Measurements from ENCODE around the gene KCTD18.

Gene KCTD18

GRCh38 chr2:200509612-200510433, at the start of gene KCTD18:
Gene KCTD18, minus strand, starts transcription at chr2:200510068. Its CDS starts 3,052 bp downstream, at chr2:200507016.
- H3K27ac ChIP-seq, result peak within 1 kb of the TSS; percentile 84

GRCh38 chr2:200540793-200541192, 30.9 kb upstream of the KCTD18 start:
- Histone ChIP-seq H3K9me3 (ENCODE audit: severe bottlenecking) (no peaks in the 10 kb centered on the region), H3K27ac (no peak overlapping the region), H3K4me3 (ENCODE audit: low read depth, low read length) (no peak overlapping the region), H3K36me3 (peaks cover 45% of the 10 kb centered on the region), H3K27me3 (ENCODE audit: insufficient read depth, low read depth, severe bottlenecking) (no peaks in the 10 kb centered on the region)
- TF ChIP-seq, protein P1, sequence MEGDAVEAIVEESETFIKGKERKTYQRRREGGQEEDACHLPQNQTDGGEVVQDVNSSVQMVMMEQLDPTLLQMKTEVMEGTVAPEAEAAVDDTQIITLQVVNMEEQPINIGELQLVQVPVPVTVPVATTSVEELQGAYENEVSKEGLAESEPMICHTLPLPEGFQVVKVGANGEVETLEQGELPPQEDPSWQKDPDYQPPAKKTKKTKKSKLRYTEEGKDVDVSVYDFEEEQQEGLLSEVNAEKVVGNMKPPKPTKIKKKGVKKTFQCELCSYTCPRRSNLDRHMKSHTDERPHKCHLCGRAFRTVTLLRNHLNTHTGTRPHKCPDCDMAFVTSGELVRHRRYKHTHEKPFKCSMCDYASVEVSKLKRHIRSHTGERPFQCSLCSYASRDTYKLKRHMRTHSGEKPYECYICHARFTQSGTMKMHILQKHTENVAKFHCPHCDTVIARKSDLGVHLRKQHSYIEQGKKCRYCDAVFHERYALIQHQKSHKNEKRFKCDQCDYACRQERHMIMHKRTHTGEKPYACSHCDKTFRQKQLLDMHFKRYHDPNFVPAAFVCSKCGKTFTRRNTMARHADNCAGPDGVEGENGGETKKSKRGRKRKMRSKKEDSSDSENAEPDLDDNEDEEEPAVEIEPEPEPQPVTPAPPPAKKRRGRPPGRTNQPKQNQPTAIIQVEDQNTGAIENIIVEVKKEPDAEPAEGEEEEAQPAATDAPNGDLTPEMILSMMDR (IDR thresholded peaks at IDR 0.05; ENCODE audit: low read depth, low read length), result no peak
- DNase-seq, result no peak

More at GRCh38 chr2:200509612-200510433, at the start of gene KCTD18:
- Histone ChIP-seq H3K9me3 (ENCODE audit: severe bottlenecking) (no peaks in the 10 kb centered on the region), H3K36me3 (no peaks in the 10 kb centered on the region), H3K27me3 (ENCODE audit: insufficient read depth, low read depth, severe bottlenecking) (no peaks in the 10 kb centered on the region), H3K4me3 (ENCODE audit: low read depth, low read length) (peak within 1 kb of the TSS; percentile 89)
- TF ChIP-seq, protein P1 (IDR thresholded peaks at IDR 0.05; ENCODE audit: low read depth, low read length), result peak; percentile 86
- DNase-seq, result peak; percentile 95

DNA sequence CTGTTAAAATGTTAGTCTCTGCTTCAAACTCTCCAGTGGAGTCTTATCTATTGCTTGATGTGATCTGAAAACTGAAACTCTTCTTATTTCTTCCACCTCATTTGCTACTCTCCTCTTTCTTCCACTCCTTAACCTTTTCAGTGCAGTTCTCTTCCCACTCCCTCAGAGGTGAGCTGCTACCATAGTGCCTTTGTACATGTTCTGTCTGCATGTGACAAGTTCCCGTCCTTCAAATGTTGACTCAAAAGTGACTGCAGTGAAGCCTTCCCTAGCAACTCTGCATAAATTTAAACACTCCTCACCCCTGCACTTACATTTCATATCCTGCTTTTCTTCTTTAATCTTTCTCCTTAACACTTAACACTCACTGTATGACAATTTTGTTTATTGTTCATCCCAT, 28.3 kb upstream of the KCTD18 start:
- Histone ChIP-seq H3K9me3 (ENCODE audit: severe bottlenecking) (no peaks in the 10 kb centered on the region), H3K36me3 (peaks cover 43% of the 10 kb centered on the region), H3K4me3 (ENCODE audit: low read depth, low read length) (no peak overlapping the region), H3K27ac (no peak overlapping the region), H3K27me3 (ENCODE audit: insufficient read depth, low read depth, severe bottlenecking) (no peaks in the 10 kb centered on the region)
- no peak for DNase-seq
- TF ChIP-seq, protein P1 (IDR thresholded peaks at IDR 0.05; ENCODE audit: low read depth, low read length), result no peak

DNA sequence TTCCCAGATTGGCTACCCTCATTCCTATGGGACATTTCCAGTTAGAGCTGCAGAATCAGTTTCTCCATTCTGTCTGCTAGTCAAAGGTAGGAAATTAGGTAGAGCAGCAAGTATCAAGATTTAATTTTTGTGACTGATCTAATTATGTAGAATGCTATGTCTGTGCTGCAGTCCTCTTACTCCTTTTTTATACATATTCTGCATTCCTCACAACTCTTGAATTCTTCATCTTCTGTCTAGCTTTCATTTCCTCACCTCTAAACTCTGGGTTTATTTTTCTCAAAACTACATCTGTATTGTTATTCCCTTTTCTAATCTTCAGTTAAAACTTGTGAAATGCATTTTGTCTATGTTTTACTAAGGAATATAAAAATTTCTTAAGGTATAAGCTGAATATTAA, 24.7 kb upstream of the KCTD18 start:
- TF ChIP-seq, protein P1 (IDR thresholded peaks at IDR 0.05; ENCODE audit: low read depth, low read length), result no peak
- Histone ChIP-seq H3K4me3 (ENCODE audit: low read depth, low read length) (no peak overlapping the region), H3K27me3 (ENCODE audit: insufficient read depth, low read depth, severe bottlenecking) (no peaks in the 10 kb centered on the region), H3K9me3 (ENCODE audit: severe bottlenecking) (no peaks in the 10 kb centered on the region), H3K36me3 (peaks cover 21% of the 10 kb centered on the region), H3K27ac (no peak overlapping the region)
- DNase-seq, result no peak

- TF ChIP-seq, protein P1 (IDR thresholded peaks at IDR 0.05; ENCODE audit: low read depth, low read length), result no peak
- H3K27ac ChIP-seq, result no peak overlapping the region
- no peak for DNase-seq
- peaks cover 21% of the 10 kb centered on the region for H3K36me3 ChIP-seq
- no peaks in the 10 kb centered on the region for H3K27me3 ChIP-seq (ENCODE audit: insufficient read depth, low read depth, severe bottlenecking)
- H3K9me3 ChIP-seq (ENCODE audit: severe bottlenecking), result no peaks in the 10 kb centered on the region
- no peak overlapping the region for H3K4me3 ChIP-seq (ENCODE audit: low read depth, low read length)
These were observed 23.9 kb upstream of the KCTD18 start for GRCh38 chr2:200533754-200534153.
